Adrenal gland (tissue), 12 donors: Measurements from ENCODE around the gene DNAH3. TPM values are rescaled to one million over a fixed set of nuclear protein-coding genes. Genes with fewer than 3 reads are reported as not detected.

Experiments used
- DNase-seq, 7 donors: peaks; one replicate each; pipeline ENCODE4 v3.0.0-alpha.2; 2019 to 2020
- H3K27ac ChIP-seq, 5 donors: fragments of 200-600 bp; sonication (generic) in 4 of 5; 1 replicate in 3 of 5; 2 replicates in 2 of 5; pipeline versions ENCODE4 v1.5.1 to v1.8.0; 2016 to 2020; ENCODE audit warnings: mild to moderate bottlenecking in 1 of 5
- H3K27me3 ChIP-seq: fragments of 200-600 bp; 2 replicates; pipeline ENCODE4 v1.8.0; 2021
- H3K36me3 ChIP-seq, 2 donors: fragments of 200-600 bp; replicated peaks in 1 of 2; 1 replicate in 1 of 2; 2 replicates in 1 of 2; pipeline versions ENCODE4 v1.5.1 to v1.8.0; 2018 to 2022
- H3K4me1 ChIP-seq, 2 donors: fragments of 200-600 bp; replicated peaks in 1 of 2; 1 replicate in 1 of 2; 2 replicates in 1 of 2; pipeline versions ENCODE4 v1.5.1 to v1.8.0; 2018 to 2021
- H3K4me3 ChIP-seq, 4 donors: fragments of 200-600 bp; sonication (generic) in 3 of 4; one replicate each; pipeline ENCODE4 v1.5.1; 2016 to 2018
- H3K9me3 ChIP-seq, 3 donors: fragments of 200-600 bp; sonication (generic) in 1 of 3; replicated peaks in 1 of 3; 1 replicate in 2 of 3; 2 replicates in 1 of 3; pipeline versions ENCODE4 v1.5.1 to v1.8.0; 2016 to 2021
- POLR2A ChIP-seq, 2 donors: fragments of 450-650 bp; IDR thresholded peaks; one replicate each; pipeline ENCODE4 v1.6.1; 2017; ENCODE audit warnings: antibody characterized with exemption in 2 of 2, mild to moderate bottlenecking in 2 of 2, moderate library complexity in 1 of 2
- WGBS, 4 donors: extraction: QIAGEN DNeasy Blood & Tissue Kit in 2 of 4; methylation state at CpG; one replicate each; pipeline versions ENCODE4 v1.1.5 to v1.1.7; 2013 to 2017; 5-methylcytosine and 5-hydroxymethylcytosine counted together
- intact Hi-C, 2 donors: fragments of 100-400 bp; cut with DNase I; formaldehyde crosslinking; loops; one replicate each; pipeline versions ENCODE4 v1.14.1 to v1.15.0; 2022 to 2023
- polyA plus RNA-seq, 3 donors: library from polyadenylated mRNA; stranded (reverse); fragments of 200-250 nt in 2 of 3; fragments of 350-450 nt in 1 of 3; fragmentation: Illumina TruSeq in 1 of 3; extraction: RNeasy Lipid Tissue Mini Kit (QIAGEN cat#74804) in 1 of 3; gene quantifications; one replicate each; pipeline ENCODE4 v1.2.3, GENCODE V29; 2013 to 2014
- total RNA-seq, 9 donors: library from RNA; depleted of rRNA in 4 of 9; stranded (reverse); fragments of >200 nt in 4 of 9; fragments of 120-200 nt in 1 of 9; fragmentation: NEBNext Ultra II Directional in 1 of 9; extraction: Animal tissue kit (Norgen Biotek cat#: 25700) in 1 of 9; gene quantifications; one replicate each; pipeline versions ENCODE4 v1.1.0 to v1.2.4, GENCODE V29; 2013 to 2023
- TF ChIP-seq, protein P1 (sequence below), 6 experiments: fragments of 450-650 bp in 4 of 6; fragments of 200-600 bp in 2 of 6; sonication (generic) in 1 of 6; IDR thresholded peaks; 1 replicate in 5 of 6; 2 replicates in 1 of 6; pipeline versions ENCODE4 v1.5.1 to v1.8.0; 2016 to 2021; ENCODE audit warnings: antibody characterized with exemption in 6 of 6, mild to moderate bottlenecking in 2 of 6, moderate library complexity in 1 of 6
- donor health status: healthy with polysubstance abuse.
- donor health status: Bipolar disorder and iron deficiency.
- donor health status: DM: yes; HTN: yes; CAD: no.
- donor health status: DM: no; HTN: no; CAD: no.
- donor health status: DM: no; HTN: no; CAD: no.
- donor health status: DM: yes; HTN: yes; CAD: no.

Gene DNAH3
- total and polyA plus RNA-seq, 12 donors: 0.06 to 0.40 (median 0.20) TPM; not detected in 6

DNA sequence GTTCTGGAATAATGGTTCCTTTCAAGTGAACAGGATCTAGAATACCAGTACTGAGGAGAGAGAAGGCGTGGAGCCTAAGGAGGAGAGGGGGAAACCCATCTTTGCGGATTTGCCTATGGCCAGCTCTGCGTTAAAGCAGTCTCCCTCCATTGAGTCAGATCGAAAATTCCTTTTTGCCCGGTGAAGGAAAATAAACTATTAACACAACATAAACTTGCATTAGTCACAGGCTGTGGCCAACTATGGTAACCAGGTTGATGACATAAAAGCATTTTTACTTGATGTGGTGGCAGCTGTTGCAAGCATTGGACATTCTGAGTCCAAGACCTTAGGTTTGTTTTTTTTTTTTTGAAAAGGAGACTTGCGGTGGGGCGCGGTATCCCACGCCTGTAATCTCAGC is 16.7 kb upstream of the DNAH3 start:
- Histone ChIP-seq H3K4me1 (peaks cover 18 to 23% of the 10 kb centered on the region in 2 donors), H3K36me3 (peaks cover 0 to 31% of the 10 kb centered on the region in 2 donors), H3K27me3 (no peaks in the 10 kb centered on the region)

DNA sequence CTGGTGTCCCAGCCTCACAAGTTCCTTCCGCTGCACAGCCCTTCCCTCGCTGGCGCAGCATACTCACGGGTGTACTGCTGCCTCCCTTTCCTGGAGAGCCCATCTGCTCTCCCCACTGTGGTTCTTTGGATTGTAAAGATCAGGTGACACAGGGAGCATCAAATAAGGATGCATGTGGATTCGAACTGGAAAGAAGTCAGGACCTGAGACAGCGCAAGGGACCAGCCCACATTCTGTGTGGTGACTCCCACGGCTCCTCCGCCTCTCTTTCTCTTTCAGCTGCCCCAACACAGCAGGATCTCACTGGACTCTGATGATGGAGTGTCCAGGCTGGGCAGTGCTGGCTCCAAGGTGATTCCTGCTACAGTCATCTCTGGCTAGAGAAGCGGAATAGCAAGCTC is 15.9 kb upstream of the DNAH3 start:
- peaks cover 26 to 31% of the 10 kb centered on the region in 2 donors for H3K4me1 ChIP-seq
- no peaks in the 10 kb centered on the region for H3K27me3 ChIP-seq
- no peak for TF ChIP-seq POLR2A (IDR thresholded peaks at IDR 0.05)
- TF ChIP-seq, protein P1, sequence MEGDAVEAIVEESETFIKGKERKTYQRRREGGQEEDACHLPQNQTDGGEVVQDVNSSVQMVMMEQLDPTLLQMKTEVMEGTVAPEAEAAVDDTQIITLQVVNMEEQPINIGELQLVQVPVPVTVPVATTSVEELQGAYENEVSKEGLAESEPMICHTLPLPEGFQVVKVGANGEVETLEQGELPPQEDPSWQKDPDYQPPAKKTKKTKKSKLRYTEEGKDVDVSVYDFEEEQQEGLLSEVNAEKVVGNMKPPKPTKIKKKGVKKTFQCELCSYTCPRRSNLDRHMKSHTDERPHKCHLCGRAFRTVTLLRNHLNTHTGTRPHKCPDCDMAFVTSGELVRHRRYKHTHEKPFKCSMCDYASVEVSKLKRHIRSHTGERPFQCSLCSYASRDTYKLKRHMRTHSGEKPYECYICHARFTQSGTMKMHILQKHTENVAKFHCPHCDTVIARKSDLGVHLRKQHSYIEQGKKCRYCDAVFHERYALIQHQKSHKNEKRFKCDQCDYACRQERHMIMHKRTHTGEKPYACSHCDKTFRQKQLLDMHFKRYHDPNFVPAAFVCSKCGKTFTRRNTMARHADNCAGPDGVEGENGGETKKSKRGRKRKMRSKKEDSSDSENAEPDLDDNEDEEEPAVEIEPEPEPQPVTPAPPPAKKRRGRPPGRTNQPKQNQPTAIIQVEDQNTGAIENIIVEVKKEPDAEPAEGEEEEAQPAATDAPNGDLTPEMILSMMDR (IDR thresholded peaks at IDR 0.05): no peak
- intact Hi-C loops: no loop called here
- no peaks in the 10 kb centered on the region for H3K9me3 ChIP-seq
- no peak overlapping the region for H3K4me3 ChIP-seq
- peaks cover 0 to 23% of the 10 kb centered on the region in 2 donors for H3K36me3 ChIP-seq
- no peak overlapping the region for H3K27ac ChIP-seq
- DNase-seq: no peak
- WGBS, 4 donors: 90 to 93% (median 91%) methylated on average over 6 to 9 of the region's 9 CpGs

More for the DNA sequence above, 16.7 kb upstream of the DNAH3 start:
- TF ChIP-seq POLR2A (IDR thresholded peaks at IDR 0.05): no peak
- intact Hi-C loops: no loop called here
- 96 to 99% (median 98%) methylated on average over 9 of the region's 9 CpGs for WGBS, 4 donors
- no peak overlapping the region for H3K27ac ChIP-seq
- H3K4me3 ChIP-seq: no peak overlapping the region
- H3K9me3 ChIP-seq: no peaks in the 10 kb centered on the region
- no peak for DNase-seq

DNA sequence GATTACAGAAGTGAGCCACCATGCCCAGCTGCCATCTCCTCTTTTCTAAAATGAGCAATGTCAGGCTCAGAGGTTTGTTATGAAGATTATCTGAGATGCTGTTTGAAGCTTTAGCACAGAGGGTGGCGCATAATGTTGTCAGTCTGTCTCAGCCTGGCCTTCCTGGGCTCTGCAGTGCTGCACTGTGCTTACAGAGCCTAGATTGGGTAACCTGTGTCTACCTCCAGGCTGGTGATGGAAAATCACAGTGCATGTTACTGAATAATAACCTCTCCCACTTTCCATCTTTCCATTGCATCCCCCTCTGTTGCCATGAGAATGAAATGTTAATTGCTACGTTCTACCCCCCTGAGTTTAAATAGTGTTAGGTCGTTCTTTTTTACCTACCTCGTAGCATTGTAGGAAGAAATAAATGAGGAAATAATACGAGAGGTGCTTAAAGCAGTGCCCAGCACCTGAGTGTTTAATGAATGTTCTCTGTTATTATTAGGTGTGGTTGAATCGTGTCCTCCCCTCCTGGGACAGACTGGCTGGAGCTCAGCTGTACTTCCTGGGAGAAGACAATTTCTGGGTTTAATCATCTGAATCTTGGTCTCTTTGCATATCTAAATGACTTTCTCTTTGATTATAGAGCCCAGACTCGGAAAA is 14.0 kb upstream of the DNAH3 start:
- 91 to 96% (median 95%) methylated on average over 6 to 7 of the region's 7 CpGs for WGBS, 4 donors
- H3K9me3 ChIP-seq: no peaks in the 10 kb centered on the region
- DNase-seq: no peak
- peak overlapping the region in 3 of 5 donors; percentile 45 to 73 (median 65) for H3K27ac ChIP-seq
- H3K4me1 ChIP-seq: peaks cover 44 to 50% of the 10 kb centered on the region in 2 donors
- intact Hi-C loops: no loop called here
- TF ChIP-seq, protein P1 (IDR thresholded peaks at IDR 0.05): no peak
- no peak for TF ChIP-seq POLR2A (IDR thresholded peaks at IDR 0.05)
- H3K4me3 ChIP-seq: no peak overlapping the region
- peaks cover 0 to 6% of the 10 kb centered on the region in 2 donors for H3K36me3 ChIP-seq
- no peaks in the 10 kb centered on the region for H3K27me3 ChIP-seq

DNA sequence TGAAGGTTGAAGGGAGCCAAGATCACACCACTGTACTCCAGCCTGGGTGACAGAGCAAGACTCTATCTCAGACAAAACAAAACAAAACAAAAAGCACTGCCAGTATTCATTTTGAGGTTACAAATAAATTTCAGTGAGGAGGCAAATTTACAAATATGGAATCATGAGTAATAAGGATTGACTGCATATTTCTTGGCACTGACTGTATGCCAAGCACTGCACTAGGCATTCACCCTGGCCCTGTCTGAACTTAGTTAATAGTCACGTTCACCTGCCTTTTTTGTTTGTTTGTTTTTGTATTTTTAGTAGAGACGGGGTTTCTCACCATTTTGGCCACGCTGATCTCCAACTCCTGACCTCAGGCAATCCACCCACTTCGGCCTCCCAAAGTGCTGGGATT is 12.9 kb upstream of the DNAH3 start:
- intact Hi-C loops: no loop called here

More for the DNA sequence above, 12.9 kb upstream of the DNAH3 start:
- TF ChIP-seq, protein P1 (IDR thresholded peaks at IDR 0.05): no peak
- TF ChIP-seq POLR2A (IDR thresholded peaks at IDR 0.05): no peak
- Histone ChIP-seq H3K4me3 (no peak overlapping the region), H3K4me1 (peaks cover 49 to 56% of the 10 kb centered on the region in 2 donors), H3K27ac (peak overlapping the region in 4 of 5 donors; percentile 65 to 76 (median 70)), H3K9me3 (no peaks in the 10 kb centered on the region), H3K27me3 (no peaks in the 10 kb centered on the region), H3K36me3 (peaks cover 0 to 6% of the 10 kb centered on the region in 2 donors)
- 40 to 66% (median 62%) methylated on average over 4 of the region's 4 CpGs for WGBS, 4 donors
- DNase-seq: peak in 4 of 7 donors; percentile 21 to 45 (median 29)
